Transverse colon (tissue), 4 donors: Measurements from ENCODE around the gene STK24.

Experiments used
- CTCF ChIP-seq, 5 experiments: fragments of 200-600 bp in 3 of 5; fragments of 450-650 bp in 2 of 5; sonication (generic) in 3 of 5; IDR thresholded peaks; 1 replicate in 2 of 5; 2 replicates in 3 of 5; pipeline ENCODE4 v1.5.1; 2016 to 2017; ENCODE audit warnings: antibody characterized with exemption in 5 of 5, inconsistent platforms in 3 of 5, mild to moderate bottlenecking in 2 of 5, moderate library complexity in 1 of 5
- EP300 ChIP-seq: sonication (generic); formaldehyde crosslinking; IDR thresholded peaks from one replicate; pipeline ENCODE4 v1.6.1; 2017; ENCODE audit warnings: antibody characterized with exemption, low read depth
- POLR2A ChIP-seq: fragments of 450-650 bp; IDR thresholded peaks from one replicate; pipeline ENCODE4 v1.6.1; 2016; ENCODE audit warnings: antibody characterized with exemption, mild to moderate bottlenecking, moderate library complexity
- POLR2AphosphoS5 ChIP-seq, 3 donors: sonication (generic); formaldehyde crosslinking; IDR thresholded peaks; one replicate each; pipeline ENCODE4 v1.6.1; 2016; ENCODE audit warnings: antibody characterized with exemption in 3 of 3

DNA sequence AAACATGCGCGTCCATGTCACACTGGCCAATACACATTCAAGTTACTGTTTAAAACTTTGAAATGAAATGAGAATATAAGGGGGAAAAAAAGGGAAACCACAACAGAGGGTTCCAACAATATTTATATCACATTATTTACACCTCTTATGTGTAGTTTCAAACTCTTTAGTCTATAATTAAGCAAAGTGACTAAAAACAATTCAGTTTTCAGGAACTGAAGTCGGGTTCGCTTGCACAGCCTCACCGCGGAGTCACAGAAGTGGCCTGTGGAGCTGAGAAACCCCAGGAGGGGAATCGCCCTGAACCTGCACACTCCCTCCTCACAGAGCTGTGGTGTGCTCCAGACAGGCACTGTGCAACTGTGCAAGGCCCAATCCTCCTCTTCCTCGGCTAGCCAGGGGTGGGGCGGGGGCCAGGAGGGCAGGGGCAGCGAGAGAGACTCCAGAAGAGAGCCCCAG is 75.9 kb downstream of the STK24 start:
- TF ChIP-seq CTCF (IDR thresholded peaks at IDR 0.05), result no peak
- TF ChIP-seq POLR2A, result no peak
- TF ChIP-seq POLR2AphosphoS5 (IDR thresholded peaks at IDR 0.05), result no peak
- no peak for TF ChIP-seq EP300
